SU-DHL-6 (cell line): Measurements from ENCODE around the gene PPIP5K2.

Experiments used
- H2AFZ ChIP-seq: fragments of 200-600 bp; sonication (generic); 2 replicates; pipeline ENCODE4 v1.6.1; 2014; ENCODE audit warnings: low read depth, mild to moderate bottlenecking, moderate library complexity, mixed read lengths, antibody characterized with exemption, low read length; ENCODE audit not compliant: severe bottlenecking
- H3F3A ChIP-seq: fragments of 200-600 bp; shearing (Covaris generic); 2 replicates; pipeline ENCODE4 v1.6.0; 2016; ENCODE audit warnings: antibody characterized with exemption, mild to moderate bottlenecking; ENCODE audit not compliant: insufficient read depth
- H3K27ac ChIP-seq: fragments of 200-600 bp; sonication (generic); 2 replicates; pipeline ENCODE4 v1.5.1; 2016; ENCODE audit warnings: low read depth, mild to moderate bottlenecking, low read length, moderate library complexity, mixed read lengths
- H3K27me3 ChIP-seq: fragments of 200-600 bp; sonication (generic), shearing (Covaris generic); 2 replicates; pipeline ENCODE4 v1.6.0; 2014; ENCODE audit warnings: mild to moderate bottlenecking, low read length
- H3K36me3 ChIP-seq: fragments of 200-600 bp; sonication (generic); 2 replicates; pipeline ENCODE4 v1.6.1; 2014; ENCODE audit warnings: mild to moderate bottlenecking, low read length, mixed read lengths
- H3K4me2 ChIP-seq: fragments of 300-600, 200-600 bp; shearing (Covaris generic), sonication (generic); 2 replicates; pipeline ENCODE4 v1.6.0; 2014; ENCODE audit warnings: low read length, low read depth, mild to moderate bottlenecking; ENCODE audit not compliant: poor library complexity, severe bottlenecking
- H3K4me3 ChIP-seq: fragments of 200-600 bp; sonication (generic); 2 replicates; pipeline ENCODE4 v1.5.1; 2014; ENCODE audit warnings: antibody characterized with exemption, low read length, mild to moderate bottlenecking, mixed read lengths; ENCODE audit not compliant: insufficient read depth, poor library complexity, severe bottlenecking
- H3K79me2 ChIP-seq: fragments of 200-600 bp; sonication (generic); 2 replicates; pipeline ENCODE4 v1.6.1; 2014; ENCODE audit warnings: mild to moderate bottlenecking, low read length, moderate library complexity; ENCODE audit not compliant: insufficient read depth
- H3K9ac ChIP-seq: fragments of 200-600 bp; sonication (generic); 2 replicates; pipeline ENCODE4 v1.7.0; 2014; ENCODE audit warnings: mild to moderate bottlenecking, low read length
- H3K9me2 ChIP-seq: fragments of 200-600 bp; sonication (generic); replicated peaks from 2 replicates; pipeline ENCODE4 v1.6.1; 2014; ENCODE audit warnings: low read length; ENCODE audit not compliant: insufficient read depth
- H3K9me3 ChIP-seq: fragments of 200-600 bp; sonication (generic); 2 replicates; pipeline ENCODE4 v1.6.1; 2014; ENCODE audit warnings: low read length, mixed read lengths; ENCODE audit not compliant: insufficient read depth
- H4K20me1 ChIP-seq: fragments of 200-600 bp; sonication (generic); 2 replicates; pipeline ENCODE4 v1.6.1; 2014; ENCODE audit warnings: low read depth, mild to moderate bottlenecking, antibody characterized with exemption, low read length, moderate library complexity, mixed read lengths
- EZH2phosphoT487 ChIP-seq: fragments of 200-600 bp; sonication (generic), shearing (Covaris generic); conservative IDR thresholded peaks from 2 replicates; pipeline ENCODE4 v1.6.1; 2018; ENCODE audit warnings: mild to moderate bottlenecking, antibody characterized with exemption, low read length, moderate library complexity, mixed read lengths
- TF ChIP-seq, protein P1 (sequence below): fragments of 200-600 bp; sonication (generic); IDR thresholded peaks from one replicate; pipeline ENCODE4 v1.5.1; 2017; ENCODE audit warnings: antibody characterized with exemption, mild to moderate bottlenecking, low read length, moderate library complexity; ENCODE audit not compliant: insufficient read depth, poor library complexity, severe bottlenecking

PPIP5K2 gene

GRCh38 chr5:103245761-103246160 lies 125.7 kb downstream of the PPIP5K2 start:
- Histone ChIP-seq H3K4me3 (no peak overlapping the region), H3F3A (no peaks in the 10 kb centered on the region), H3K27me3 (no peaks in the 10 kb centered on the region), H3K27ac (no peak overlapping the region), H3K79me2 (no peaks in the 10 kb centered on the region), H3K36me3 (no peaks in the 10 kb centered on the region), H4K20me1 (no peaks in the 10 kb centered on the region), H3K9me2 (no peaks in the 10 kb centered on the region), H3K9me3 (no peaks in the 10 kb centered on the region), H3K4me2 (no peak overlapping the region), H3K9ac (no peak overlapping the region), H2AFZ (no peak overlapping the region)
- TF ChIP-seq, protein P1, sequence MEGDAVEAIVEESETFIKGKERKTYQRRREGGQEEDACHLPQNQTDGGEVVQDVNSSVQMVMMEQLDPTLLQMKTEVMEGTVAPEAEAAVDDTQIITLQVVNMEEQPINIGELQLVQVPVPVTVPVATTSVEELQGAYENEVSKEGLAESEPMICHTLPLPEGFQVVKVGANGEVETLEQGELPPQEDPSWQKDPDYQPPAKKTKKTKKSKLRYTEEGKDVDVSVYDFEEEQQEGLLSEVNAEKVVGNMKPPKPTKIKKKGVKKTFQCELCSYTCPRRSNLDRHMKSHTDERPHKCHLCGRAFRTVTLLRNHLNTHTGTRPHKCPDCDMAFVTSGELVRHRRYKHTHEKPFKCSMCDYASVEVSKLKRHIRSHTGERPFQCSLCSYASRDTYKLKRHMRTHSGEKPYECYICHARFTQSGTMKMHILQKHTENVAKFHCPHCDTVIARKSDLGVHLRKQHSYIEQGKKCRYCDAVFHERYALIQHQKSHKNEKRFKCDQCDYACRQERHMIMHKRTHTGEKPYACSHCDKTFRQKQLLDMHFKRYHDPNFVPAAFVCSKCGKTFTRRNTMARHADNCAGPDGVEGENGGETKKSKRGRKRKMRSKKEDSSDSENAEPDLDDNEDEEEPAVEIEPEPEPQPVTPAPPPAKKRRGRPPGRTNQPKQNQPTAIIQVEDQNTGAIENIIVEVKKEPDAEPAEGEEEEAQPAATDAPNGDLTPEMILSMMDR, result no peak
- no peak for TF ChIP-seq EZH2phosphoT487

- no peaks in the 10 kb centered on the region for H4K20me1 ChIP-seq
- no peaks in the 10 kb centered on the region for H3K9me2 ChIP-seq
- H3K36me3 ChIP-seq, result no peaks in the 10 kb centered on the region
- no peak overlapping the region for H3K9ac ChIP-seq
- no peak overlapping the region for H3K4me2 ChIP-seq
- no peaks in the 10 kb centered on the region for H3K79me2 ChIP-seq
- no peaks in the 10 kb centered on the region for H3F3A ChIP-seq
- TF ChIP-seq EZH2phosphoT487, result no peak
- TF ChIP-seq, protein P1, result no peak
- no peak overlapping the region for H2AFZ ChIP-seq
- H3K27me3 ChIP-seq, result no peaks in the 10 kb centered on the region
- H3K4me3 ChIP-seq, result no peak overlapping the region
- H3K9me3 ChIP-seq, result no peaks in the 10 kb centered on the region
- H3K27ac ChIP-seq, result no peak overlapping the region
Observed at GRCh38 chr5:103247118-103247517, 127.0 kb downstream of the PPIP5K2 start.

GRCh38 chr5:103249068-103249467 lies 129.0 kb downstream of the PPIP5K2 start:
- no peak overlapping the region for H2AFZ ChIP-seq
- no peak overlapping the region for H3K9ac ChIP-seq
- H3K36me3 ChIP-seq, result no peaks in the 10 kb centered on the region
- no peaks in the 10 kb centered on the region for H4K20me1 ChIP-seq
- H3K4me3 ChIP-seq, result no peak overlapping the region
- no peaks in the 10 kb centered on the region for H3K9me3 ChIP-seq
- no peak overlapping the region for H3K4me2 ChIP-seq
- TF ChIP-seq, protein P1, result no peak
- TF ChIP-seq EZH2phosphoT487, result no peak
- no peaks in the 10 kb centered on the region for H3K27me3 ChIP-seq
- no peaks in the 10 kb centered on the region for H3F3A ChIP-seq
- H3K79me2 ChIP-seq, result no peaks in the 10 kb centered on the region
- H3K9me2 ChIP-seq, result no peaks in the 10 kb centered on the region
- H3K27ac ChIP-seq, result no peak overlapping the region

- Histone ChIP-seq H3F3A (no peaks in the 10 kb centered on the region), H3K27ac (no peak overlapping the region), H3K9me3 (no peaks in the 10 kb centered on the region), H3K4me2 (no peak overlapping the region), H3K27me3 (no peaks in the 10 kb centered on the region), H3K4me3 (no peak overlapping the region), H2AFZ (no peak overlapping the region), H3K79me2 (0 out of 2 replicates have a peak, but pooled peaks cover 2% of the 10 kb centered on the region), H3K9ac (no peak overlapping the region), H3K9me2 (no peaks in the 10 kb centered on the region), H4K20me1 (no peaks in the 10 kb centered on the region), H3K36me3 (no peaks in the 10 kb centered on the region)
- no peak for TF ChIP-seq EZH2phosphoT487
- TF ChIP-seq, protein P1, result no peak
Observed at GRCh38 chr5:103254921-103255320, 134.8 kb downstream of the PPIP5K2 start.
